Measurements from ENCODE around the gene KRTAP19-7.

DNA sequence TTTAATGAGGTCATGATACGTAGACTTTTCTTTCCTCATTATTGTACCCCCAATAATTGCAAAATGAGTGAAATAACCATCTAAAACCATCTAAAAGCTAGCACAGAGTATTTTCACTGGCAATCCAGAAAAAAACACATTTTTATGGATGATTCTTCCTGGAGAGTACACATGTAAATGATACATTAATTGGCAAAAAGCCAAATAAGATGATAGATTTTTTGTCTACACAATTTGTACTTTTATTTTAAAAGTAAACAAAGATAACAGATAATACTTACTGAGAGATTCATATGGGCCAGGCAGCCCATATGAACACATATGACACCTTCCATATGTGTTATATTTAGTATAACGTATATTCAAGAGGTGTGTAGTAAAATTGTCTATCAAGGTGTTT, 2.5 kb upstream of the KRTAP19-7 start:
- TF ChIP-seq, protein P1, sequence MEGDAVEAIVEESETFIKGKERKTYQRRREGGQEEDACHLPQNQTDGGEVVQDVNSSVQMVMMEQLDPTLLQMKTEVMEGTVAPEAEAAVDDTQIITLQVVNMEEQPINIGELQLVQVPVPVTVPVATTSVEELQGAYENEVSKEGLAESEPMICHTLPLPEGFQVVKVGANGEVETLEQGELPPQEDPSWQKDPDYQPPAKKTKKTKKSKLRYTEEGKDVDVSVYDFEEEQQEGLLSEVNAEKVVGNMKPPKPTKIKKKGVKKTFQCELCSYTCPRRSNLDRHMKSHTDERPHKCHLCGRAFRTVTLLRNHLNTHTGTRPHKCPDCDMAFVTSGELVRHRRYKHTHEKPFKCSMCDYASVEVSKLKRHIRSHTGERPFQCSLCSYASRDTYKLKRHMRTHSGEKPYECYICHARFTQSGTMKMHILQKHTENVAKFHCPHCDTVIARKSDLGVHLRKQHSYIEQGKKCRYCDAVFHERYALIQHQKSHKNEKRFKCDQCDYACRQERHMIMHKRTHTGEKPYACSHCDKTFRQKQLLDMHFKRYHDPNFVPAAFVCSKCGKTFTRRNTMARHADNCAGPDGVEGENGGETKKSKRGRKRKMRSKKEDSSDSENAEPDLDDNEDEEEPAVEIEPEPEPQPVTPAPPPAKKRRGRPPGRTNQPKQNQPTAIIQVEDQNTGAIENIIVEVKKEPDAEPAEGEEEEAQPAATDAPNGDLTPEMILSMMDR (IDR thresholded peaks at IDR 0.05; ENCODE audit: poor library complexity), result no peak
- TF ChIP-seq EZH2phosphoT487 (IDR thresholded peaks at IDR 0.05; ENCODE audit: low read depth, severe bottlenecking, unreplicated experiment) (no peak), EZH2 (IDR thresholded peaks at IDR 0.05; ENCODE audit: borderline replicate concordance) (no peak)

All from hepatocyte (in vitro differentiated cells).